Endothelial cell of umbilical vein (primary cell): ENCODE data around the gene OXSR1. TPM values are rescaled to one million over a fixed set of nuclear protein-coding genes. Genes with fewer than 3 reads are reported as not detected.

Source experiments
- BruUV-seq: library from RNA; stranded (reverse); fragments of 400-500 nt; replicated peaks from 2 replicates; lab custom pipeline; 2021; lab: Mats Ljungman, UMichigan
- CTCF ChIA-PET: fragments of 300-600, 350-600 bp; sonication (Branson Sonifier 250); formaldehyde crosslinking; loops from one replicate; lab custom pipeline; 2021; ENCODE audit warnings: antibody characterized with exemption, inconsistent platforms; lab: Charles Lee
- POLR2A ChIA-PET: fragments of 300-600, 350-600 bp; sonication (Branson Sonifier 250); formaldehyde crosslinking; loops from one replicate; lab custom pipeline; 2021; ENCODE audit warnings: antibody characterized with exemption, inconsistent platforms; lab: Charles Lee
- DNase-seq: peaks from one replicate; pipeline ENCODE4 v3.0.0-alpha.2; 2011; ENCODE audit warnings: low read depth, low spot score
- FAIRE-seq: peaks from 2 replicates; lab custom pipeline; 2011; peaks lifted over from hg19 to GRCh38; lab: Jason Lieb, UNC
- H2AFZ ChIP-seq: 2 replicates; pipeline ENCODE4 v1.6.0; 2012; ENCODE audit warnings: low read depth, low read length, control low read depth, inconsistent platforms
- H3K27ac ChIP-seq: 2 replicates; pipeline ENCODE4 v1.5.1; 2011; ENCODE audit warnings: low read depth, mild to moderate bottlenecking, control low read depth, low read length, moderate library complexity; ENCODE audit not compliant: insufficient read depth
- H3K27me3 ChIP-seq, 2 experiments: 2 replicates each; pipeline versions ENCODE4 v1.6.0 to v1.6.1; 2011; ENCODE audit warnings: low read length in 2 of 2, mixed read lengths in 1 of 2; ENCODE audit not compliant: control insufficient read depth in 2 of 2, insufficient read depth in 2 of 2
- H3K36me3 ChIP-seq, 2 experiments: 2 replicates in 1 of 2; 3 replicates in 1 of 2; pipeline ENCODE4 v1.5.1; 2011; ENCODE audit warnings: low read length in 2 of 2, mild to moderate bottlenecking in 1 of 2, moderate library complexity in 1 of 2; ENCODE audit not compliant: control insufficient read depth in 2 of 2, insufficient read depth in 2 of 2; ENCODE audit errors: extremely low read depth in 1 of 2
- H3K4me1 ChIP-seq: 3 replicates; pipeline ENCODE4 v1.5.1; 2011; ENCODE audit warnings: mild to moderate bottlenecking, low read length; ENCODE audit not compliant: control insufficient read depth, insufficient read depth; ENCODE audit errors: extremely low read depth
- H3K4me2 ChIP-seq: 2 replicates; pipeline ENCODE4 v1.6.1; 2011; ENCODE audit warnings: low read length, control low read depth, mixed read lengths; ENCODE audit not compliant: insufficient read depth
- H3K4me3 ChIP-seq, 3 experiments: fragments of 200-600 bp in 1 of 3; sonication (generic), shearing (Covaris generic) in 1 of 3; replicated peaks in 1 of 3; 2 replicates each; pipeline ENCODE4 v1.5.1; 2011 to 2016; ENCODE audit warnings: control low read depth in 3 of 3, low read length in 3 of 3, mild to moderate bottlenecking in 2 of 3, inconsistent platforms in 1 of 3, low read depth in 1 of 3, moderate library complexity in 1 of 3; ENCODE audit not compliant: insufficient read depth in 1 of 3
- H3K79me2 ChIP-seq: 2 replicates; pipeline ENCODE4 v1.6.0; 2012; ENCODE audit warnings: low read length, inconsistent platforms; ENCODE audit not compliant: control insufficient read depth, insufficient read depth
- H3K9ac ChIP-seq: replicated peaks from 2 replicates; pipeline ENCODE3; 2011; ENCODE audit warnings: low read length, control low read depth; ENCODE audit not compliant: insufficient read depth; ENCODE audit errors: extremely low read depth
- H3K9me1 ChIP-seq: replicated peaks from 3 replicates; pipeline ENCODE4 v1.6.0; 2011; ENCODE audit warnings: mild to moderate bottlenecking, low read length; ENCODE audit not compliant: control insufficient read depth, insufficient read depth; ENCODE audit errors: extremely low read depth
- H3K9me3 ChIP-seq: replicated peaks from 2 replicates; pipeline ENCODE4 v1.5.1; 2012; ENCODE audit warnings: low read length, inconsistent platforms; ENCODE audit not compliant: control insufficient read depth, insufficient read depth
- H4K20me1 ChIP-seq: replicated peaks from 2 replicates; pipeline ENCODE3; 2011; ENCODE audit warnings: mild to moderate bottlenecking, low read length; ENCODE audit not compliant: control insufficient read depth, insufficient read depth; ENCODE audit errors: extremely low read depth
- CTCF ChIP-seq, 2 donors: IDR thresholded peaks; 1 replicate in 1 of 2; 2 replicates in 1 of 2; pipeline ENCODE4 v1.5.1; 2011; ENCODE audit warnings: low read length in 2 of 2, mild to moderate bottlenecking in 2 of 2, moderate library complexity in 2 of 2, control low read depth in 1 of 2, inconsistent platforms in 1 of 2, low read depth in 1 of 2; ENCODE audit not compliant: insufficient read depth in 1 of 2; ENCODE audit errors: extremely low read depth in 1 of 2
- EZH2 ChIP-seq: IDR thresholded peaks from 2 replicates; pipeline ENCODE4 v1.6.1; 2012; ENCODE audit warnings: borderline replicate concordance, low read depth, mild to moderate bottlenecking, moderate library complexity, low read length, inconsistent platforms; ENCODE audit not compliant: severe bottlenecking
- FOS ChIP-seq: IDR thresholded peaks from 2 replicates; pipeline ENCODE4 v1.6.1; 2011; ENCODE audit warnings: mild to moderate bottlenecking, low read length, moderate library complexity, borderline replicate concordance; ENCODE audit not compliant: insufficient read depth
- GATA2 ChIP-seq: IDR thresholded peaks from 2 replicates; pipeline ENCODE4 v1.7.0; 2011; ENCODE audit warnings: low read depth, mild to moderate bottlenecking, moderate library complexity, mixed read lengths, low read length; ENCODE audit not compliant: insufficient read length, insufficient read depth
- JUN ChIP-seq: IDR thresholded peaks from 2 replicates; pipeline ENCODE4 v1.6.1; 2011; ENCODE audit warnings: borderline replicate concordance, low read depth; ENCODE audit not compliant: insufficient read length, insufficient read depth
- MAX ChIP-seq: IDR thresholded peaks from 2 replicates; pipeline ENCODE4 v1.6.1; 2011; ENCODE audit not compliant: insufficient read depth, insufficient read length
- MYC ChIP-seq: IDR thresholded peaks from one replicate; pipeline ENCODE4 v1.6.1; 2011; ENCODE audit warnings: mild to moderate bottlenecking, low read depth, low read length
- POLR2A ChIP-seq: IDR thresholded peaks from 2 replicates; pipeline ENCODE4 v1.6.1; 2012; ENCODE audit warnings: low read depth, mild to moderate bottlenecking, control low read depth, low read length
- POLR2AphosphoS5 ChIP-seq: IDR thresholded peaks from 2 replicates; pipeline ENCODE4 v1.6.1; 2012; ENCODE audit warnings: low read depth, mild to moderate bottlenecking, control low read depth, low read length, moderate library complexity; ENCODE audit not compliant: insufficient read depth
- dilution Hi-C: fragments of 300-500 bp; cut with MboI; formaldehyde crosslinking; loops from one replicate; pipeline ENCODE4 v1.15.0; 2019; ENCODE audit warnings: low sequenced_read_pairs; ENCODE audit not compliant: extremely low pct_ligation_motif_present
- intact Hi-C: fragments of 100-400 bp; cut with micrococcal nuclease; formaldehyde crosslinking; loops from one replicate; pipeline ENCODE4 v1.10.0; 2022
- polyA plus RNA-seq, 4 experiments: library from polyadenylated mRNA; depleted of rRNA in 3 of 4; stranded (reverse) in 3 of 4; unstranded in 1 of 4; fragments of >200 nt; gene quantifications; 2 replicates each; pipeline versions ENCODE4 v1.2.1 to v1.2.3, GENCODE V29; 2011 to 2012; ENCODE audit warnings: missing spikeins in 1 of 4
- total RNA-seq: library from RNA; stranded (reverse); gene quantifications from 2 replicates; pipeline ENCODE4 v1.2.3, GENCODE V29; 2021

The OXSR1 gene
- total and polyA plus RNA-seq, 2 donors (not counting 3 experiments of a cell fraction or from before 2014, with no cell fraction given) = 15.1 to 32.9 TPM

- intact Hi-C loops (no loop called here), dilution Hi-C loops (no loop called here)
- Histone ChIP-seq H3K27ac (no peak overlapping the region), H3K4me2 (no peak overlapping the region), H3K4me1 (peaks cover 3% of the 10 kb centered on the region), H3K79me2 (peaks cover 34% of the 10 kb centered on the region), H3K9ac (no peak overlapping the region), H3K27me3 (no peaks in the 10 kb centered on the region), H3K9me3 (no peaks in the 10 kb centered on the region), H2AFZ (no peak overlapping the region), H3K4me3 (no peak overlapping the region), H3K9me1 (no peaks in the 10 kb centered on the region), H4K20me1 (no peaks in the 10 kb centered on the region), H3K36me3 (peaks cover 1 to 2% of the 10 kb centered on the region in 2 experiments)
- no peak for FAIRE-seq
- DNase-seq = no peak
- no TSS peak for BruUV-seq
- no peak for TF ChIP-seq MAX
- no peak for TF ChIP-seq POLR2A
- no peak for TF ChIP-seq POLR2AphosphoS5
- TF ChIP-seq EZH2 = no peak
- TF ChIP-seq JUN = no peak
- no peak for TF ChIP-seq MYC
- TF ChIP-seq GATA2 = no peak
- no peak for TF ChIP-seq FOS
- no peak for TF ChIP-seq CTCF (IDR thresholded peaks at IDR 0.05; ENCODE audit: extremely low read depth in 1 of 2, insufficient read depth in 1 of 2, low read depth in 1 of 2, low read length in 2 of 2)
- ChIA-PET POLR2A (no interaction called here), CTCF (interaction anchor here (1.3 kb wide), 1 partner anchor 10 kb away, joined by 3 read pairs; no protein-coding TSS in a partner anchor)
These were observed 42.1 kb downstream of the OXSR1 start for GRCh38 chr3:38207254-38208003.
